NOMO-1 (cell line): ENCODE measurements around the gene VPREB3.
A peak's percentile ranks its signal among the peaks of the same experiment; 100 is the strongest.

Experiments
- DNase-seq, 2 experiments: peaks; one replicate each; lab custom pipeline; 2025; ENCODE audit not compliant: unreplicated experiment in 2 of 2; lab: John Stamatoyannopoulos, UW

VPREB3 gene

DNA sequence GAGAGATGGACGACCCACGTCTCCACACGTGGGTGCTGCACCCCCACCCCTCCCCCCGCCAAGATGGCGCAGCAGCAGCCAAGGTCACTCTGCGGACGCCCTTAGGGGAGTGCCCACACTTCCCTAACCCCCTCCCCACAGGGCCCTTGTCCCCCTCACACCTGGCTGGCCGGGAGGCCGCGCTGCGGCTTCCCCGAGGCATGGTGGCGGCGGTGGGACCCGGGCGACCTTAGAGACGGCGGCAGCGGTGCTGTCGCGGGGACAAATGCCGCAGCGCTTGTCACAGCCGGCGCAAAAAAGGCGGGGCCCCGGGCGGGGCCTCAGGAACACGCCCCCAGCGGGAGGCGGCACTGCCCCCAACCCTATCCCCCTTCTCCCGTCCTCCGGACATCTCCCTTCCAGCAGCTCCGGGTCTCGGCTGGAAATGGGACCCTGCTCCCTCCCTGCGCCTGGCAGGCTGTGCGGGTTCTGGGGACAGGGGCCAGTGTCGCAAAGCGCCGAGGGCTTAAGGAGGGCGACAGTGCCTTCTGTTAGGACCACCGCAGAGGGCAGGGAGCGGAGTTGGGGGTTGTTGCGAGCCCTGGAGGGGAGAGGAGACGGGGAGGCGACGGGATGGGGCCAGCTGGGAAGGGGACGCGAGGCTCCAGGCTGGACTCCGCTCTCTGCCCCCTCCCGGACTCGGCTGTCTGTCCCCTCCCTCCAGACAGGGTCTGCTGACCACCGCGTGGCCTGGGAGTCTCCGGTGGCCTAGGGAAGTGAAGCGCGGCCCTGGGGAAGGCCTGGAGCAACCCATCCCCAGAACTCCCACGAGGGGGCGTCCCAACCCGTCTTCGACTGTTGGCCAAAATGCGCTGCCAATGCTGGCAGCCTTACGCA lies 13.7 kb upstream of the VPREB3 start, which contains the start of gene CHCHD10:
TSS of gene CHCHD10 (minus strand) at position 300 of the 876 bp plus-strand sequence. CDS start at position 202, 98 bp downstream.
- peak; percentile 82 to 84 for DNase-seq

DNA sequence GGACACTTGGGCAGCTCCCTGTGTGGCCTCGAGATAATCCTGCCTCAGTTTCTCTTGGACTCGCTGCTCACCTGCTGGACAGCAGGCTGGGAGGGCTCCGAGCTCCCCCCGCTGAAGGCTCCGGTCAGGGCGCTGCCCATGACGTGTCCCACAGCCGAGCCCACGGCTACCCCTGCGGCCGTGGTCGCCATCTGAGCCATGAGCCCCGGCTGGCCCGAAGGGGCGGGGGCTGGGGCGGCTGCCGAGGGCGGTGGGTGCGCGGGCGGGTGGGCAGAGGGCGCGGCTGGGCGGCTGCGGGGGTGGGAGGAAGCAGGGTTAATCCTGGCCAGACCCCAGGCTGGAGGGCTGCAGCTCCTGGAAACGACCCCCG lies 13.1 kb upstream of the VPREB3 start:
- DNase-seq = no peak

- DNase-seq = no peak
Observed at GRCh38 chr22:23764899-23765881, 11.0 kb upstream of the VPREB3 start.

- DNase-seq = no peak
Observed at GRCh38 chr22:23763954-23764353, 9.7 kb upstream of the VPREB3 start.

DNA sequence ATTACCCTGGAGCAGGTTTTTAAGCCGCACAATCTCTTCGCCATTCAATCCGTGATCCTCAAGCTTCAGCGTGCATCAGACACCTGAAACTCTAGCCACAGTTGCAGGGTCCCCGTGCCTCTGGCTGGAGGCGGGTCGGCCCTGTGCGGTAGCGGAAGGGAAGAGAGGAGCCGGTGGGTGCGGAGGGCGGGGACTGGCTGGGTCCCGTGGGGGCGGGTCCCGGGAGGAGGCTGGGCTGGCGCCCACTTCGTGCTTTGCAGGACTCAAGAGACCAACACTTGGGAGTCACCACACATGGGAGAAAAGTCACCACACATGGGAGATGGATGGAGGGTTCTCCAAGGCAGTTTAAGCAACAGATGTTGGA lies 9.3 kb upstream of the VPREB3 start:
- DNase-seq = no peak

DNA sequence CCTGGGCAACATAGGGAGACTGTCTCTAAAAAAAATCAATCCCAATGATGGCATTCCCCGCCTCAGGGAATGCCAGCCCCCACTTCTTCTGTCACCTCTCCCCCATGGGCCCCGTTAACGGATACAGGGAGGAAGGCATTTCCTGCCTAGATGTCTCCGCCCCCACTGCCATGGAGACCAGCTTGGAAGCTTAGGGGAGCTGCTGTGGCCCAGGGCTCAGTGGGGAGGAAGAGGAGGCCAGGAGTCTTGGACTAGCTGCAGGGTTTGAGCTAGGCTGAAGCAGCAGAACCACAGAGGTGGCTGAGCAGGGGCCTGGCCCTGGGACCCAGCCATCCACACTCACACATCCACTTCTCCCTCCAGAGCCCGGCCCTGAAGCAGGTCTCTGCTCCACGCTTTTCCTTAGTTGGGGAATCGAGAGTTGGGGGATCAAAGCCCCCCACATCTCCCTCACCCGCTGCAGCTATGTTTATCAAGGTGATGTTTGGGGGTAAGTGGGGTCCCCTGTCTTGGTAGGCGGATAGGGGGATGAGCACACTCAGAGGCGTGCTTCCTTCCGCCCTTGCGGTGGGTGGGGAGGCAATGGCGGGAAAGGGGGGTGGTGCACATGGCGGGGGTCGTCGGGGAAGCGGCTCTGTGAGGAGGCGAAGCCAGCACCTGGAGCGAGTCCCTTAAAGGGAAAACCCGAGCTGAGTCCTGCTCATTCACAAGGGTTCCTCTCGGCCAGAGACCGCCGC lies 8.8 kb upstream of the VPREB3 start, which contains the start of gene C22orf15:
TSS of gene C22orf15 (plus strand) at position 149 of the 737 bp plus-strand sequence. CDS start at position 466, 317 bp downstream.
- DNase-seq = no peak

GRCh38 chr22:23760056-23760455 lies 5.8 kb upstream of the VPREB3 start:
- no peak for DNase-seq

GRCh38 chr22:23759566-23759965 lies 5.3 kb upstream of the VPREB3 start:
- DNase-seq = no peak

GRCh38 chr22:23756891-23757290 lies 2.7 kb upstream of the VPREB3 start:
- peak in 1 of 2 experiments; percentile 19 for DNase-seq

DNA sequence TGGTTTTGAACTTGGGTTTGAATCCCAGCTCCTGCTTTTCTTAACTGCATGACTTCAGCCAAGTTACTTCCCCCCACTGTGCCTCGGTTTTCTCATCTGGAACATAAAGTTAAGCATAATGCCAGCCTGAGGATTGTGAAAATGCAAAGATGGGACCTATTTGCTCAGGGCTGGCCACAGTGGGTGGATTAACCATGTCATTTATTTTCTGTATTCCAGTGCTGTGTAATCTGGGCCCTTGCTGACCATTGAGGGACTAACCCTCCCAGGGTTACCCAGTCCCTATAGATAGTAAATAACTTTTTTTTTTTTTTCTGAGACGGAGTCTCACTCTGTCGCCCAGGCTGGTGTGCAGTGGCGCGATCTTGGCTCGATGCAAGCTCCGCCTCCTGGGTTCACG lies 1.5 kb upstream of the VPREB3 start:
- no peak for DNase-seq

DNA sequence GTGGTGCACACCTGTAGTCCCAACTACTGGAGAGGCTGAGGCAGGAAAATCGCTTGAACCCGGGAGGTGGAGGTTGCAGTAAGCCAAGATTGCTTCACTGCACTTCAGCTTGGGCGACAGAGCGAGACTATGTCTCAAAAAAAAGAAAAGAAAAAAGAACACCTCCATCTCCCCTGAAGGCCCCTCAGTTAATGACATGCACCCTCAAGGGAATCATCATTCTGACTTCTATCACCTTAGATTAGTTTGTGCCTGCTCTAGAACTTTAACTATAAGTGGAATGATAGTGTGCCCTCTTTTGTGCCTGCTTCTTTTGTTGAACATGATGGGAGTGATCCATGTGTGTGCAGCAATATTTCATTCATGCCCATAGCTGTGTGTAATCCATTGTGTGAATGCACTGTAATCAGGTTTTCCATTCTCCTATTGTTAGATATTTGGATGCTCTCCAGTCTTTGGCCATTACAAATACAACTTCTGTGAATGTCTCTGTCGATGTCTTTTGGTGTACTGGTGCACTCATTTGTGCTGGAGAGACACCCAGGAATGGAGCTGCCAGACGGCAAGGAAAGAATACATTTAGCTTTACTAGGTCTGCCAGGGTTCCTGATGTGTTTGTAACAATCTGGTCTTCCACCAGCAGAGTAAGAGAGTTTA lies 883 bp upstream of the VPREB3 start:
- no peak for DNase-seq

DNA sequence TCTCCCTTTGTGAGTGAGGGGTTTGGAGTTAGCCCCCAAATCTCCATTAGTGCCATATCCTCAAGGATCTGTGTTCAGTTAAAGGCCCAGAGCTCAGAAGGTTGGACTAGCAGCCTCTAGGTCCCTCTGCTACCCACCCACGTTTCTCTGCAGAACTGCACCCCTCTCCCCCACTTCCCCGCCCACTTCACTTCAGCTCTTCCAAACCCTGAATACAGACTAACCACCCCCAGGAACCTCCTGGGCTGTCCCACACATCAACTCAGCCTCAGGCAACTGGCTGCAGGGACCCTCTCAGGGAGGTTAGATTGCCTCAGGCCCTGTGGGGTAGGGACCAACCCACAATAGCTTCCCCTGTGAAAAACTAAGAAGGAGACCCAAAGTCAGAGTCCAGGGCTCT lies 840 bp downstream of the VPREB3 start:
- no peak for DNase-seq

DNA sequence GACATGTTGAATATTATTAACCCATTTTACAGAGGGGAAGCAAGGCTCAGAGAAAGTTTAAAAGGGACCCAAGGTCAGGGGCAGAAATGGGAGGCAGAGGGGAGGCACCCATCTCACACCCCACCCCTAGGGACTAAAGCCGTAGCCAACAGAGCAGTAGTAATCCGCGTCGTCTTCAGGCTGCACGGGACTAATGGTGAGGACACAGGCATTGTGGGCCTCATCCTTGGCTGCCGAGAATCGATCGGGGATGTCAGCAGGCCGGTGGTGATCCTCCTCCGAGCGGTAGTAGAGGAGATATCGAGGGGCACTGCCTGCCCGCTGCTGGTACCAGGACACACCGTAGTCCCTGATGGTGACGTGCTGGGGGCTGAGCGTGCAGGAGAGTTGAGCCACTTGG lies 1.5 kb downstream of the VPREB3 start:
- no peak for DNase-seq

DNA sequence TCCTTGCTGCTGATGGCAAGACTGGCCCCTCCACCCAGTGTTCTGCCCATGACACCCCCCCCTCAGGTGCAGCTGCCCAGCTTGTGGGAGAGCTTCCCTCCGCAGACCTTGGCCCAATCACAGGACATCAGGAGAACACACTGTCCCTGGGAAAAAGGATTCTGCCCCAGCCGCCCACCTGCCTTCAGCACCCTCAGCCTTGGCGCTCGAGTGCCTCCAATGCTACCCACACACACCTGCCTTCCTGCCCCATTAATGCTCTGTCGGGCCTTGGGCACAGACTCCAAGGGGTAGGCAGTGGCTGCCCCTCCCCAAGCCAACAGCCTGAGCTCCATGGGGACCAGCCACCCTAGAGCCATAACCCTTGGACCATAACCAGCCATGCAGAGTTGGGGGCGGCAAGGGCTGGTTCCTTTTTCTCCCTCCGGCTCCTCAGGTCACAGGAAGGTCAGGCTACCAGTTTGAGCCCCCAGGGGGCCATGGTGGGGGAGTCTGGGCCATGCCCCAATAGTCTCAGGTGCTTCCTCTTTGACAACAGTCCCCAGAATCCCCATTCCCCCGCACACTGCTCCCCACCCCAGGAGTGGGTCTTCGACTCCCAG lies 2.0 kb downstream of the VPREB3 start:
- DNase-seq = no peak

GRCh38 chr22:23751441-23751996 lies 2.7 kb downstream of the VPREB3 start:
- DNase-seq = no peak

- peak; percentile 65 to 81 for DNase-seq
Observed at GRCh38 chr22:23750714-23751440, 3.3 kb downstream of the VPREB3 start, which contains the start of gene ZNF70. Gene ZNF70 (minus strand): TSS chr22:23751112. CDS start chr22:23745140, 5,972 bp downstream.

DNA sequence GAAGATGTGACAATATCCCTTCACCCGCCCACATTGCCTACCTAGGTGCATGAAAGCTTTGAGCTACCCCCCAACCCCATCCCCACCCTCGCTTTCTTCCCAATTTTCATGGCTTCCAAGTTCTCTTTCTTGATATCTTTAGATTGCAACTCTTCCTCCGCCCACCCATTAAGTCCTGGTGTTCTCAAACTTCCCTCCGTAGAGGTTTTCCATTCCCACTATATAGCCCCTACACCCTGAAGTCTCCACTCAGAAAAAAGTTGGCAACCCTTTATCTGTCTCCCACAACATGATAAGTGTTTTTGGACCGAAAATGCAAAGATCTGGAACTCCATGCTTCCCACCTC lies 3.9 kb downstream of the VPREB3 start:
- DNase-seq = no peak

DNA sequence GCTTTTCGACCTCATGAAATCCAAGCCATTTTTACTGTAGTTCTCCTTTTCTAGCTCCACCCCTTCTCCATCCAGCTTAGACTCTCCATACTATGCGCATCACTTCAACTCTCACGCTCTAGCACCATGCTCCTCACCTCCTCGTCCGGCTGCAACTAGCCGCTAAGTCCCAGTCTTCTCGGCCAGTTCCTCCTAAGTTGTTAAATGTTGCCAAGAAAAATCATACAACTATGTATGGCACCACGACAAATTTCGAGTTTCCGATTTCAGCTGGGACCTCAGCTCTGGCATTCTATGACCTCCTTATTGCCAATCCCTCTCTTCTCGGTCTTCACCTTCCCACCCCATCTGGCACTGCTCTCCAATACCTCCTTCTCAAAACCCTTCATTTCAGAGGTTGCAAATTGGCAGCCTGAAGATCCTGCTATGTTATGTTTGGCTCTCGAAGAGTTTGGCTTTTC lies 4.4 kb downstream of the VPREB3 start:
- peak; percentile 36 to 71 for DNase-seq

DNA sequence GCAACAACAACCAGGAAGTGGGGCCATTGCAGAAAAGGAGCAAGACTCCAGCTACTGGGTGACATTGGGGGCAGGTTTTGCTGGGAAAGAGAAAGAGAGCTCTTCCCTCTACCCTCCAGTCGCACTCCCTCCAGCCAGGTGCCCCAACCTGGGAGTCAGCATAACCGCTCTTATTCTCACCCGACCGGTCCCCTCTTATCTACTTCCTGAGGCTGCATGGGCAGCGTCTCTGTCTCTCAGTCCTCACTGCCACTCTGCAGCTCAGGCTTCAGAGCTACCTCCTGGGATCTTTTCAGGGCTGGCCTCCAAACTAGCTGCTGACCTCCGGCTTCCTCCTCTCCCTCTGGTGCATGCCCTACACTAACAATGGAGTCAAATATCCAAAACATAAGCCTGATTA lies 8.4 kb downstream of the VPREB3 start:
- no peak for DNase-seq
